ENCODE results near the gene ARL15. TPM values are rescaled to one million over a fixed set of nuclear protein-coding genes. Genes with fewer than 3 reads are reported as not detected.

The ARL15 gene
- total and polyA plus RNA-seq, 8 donors: 20.2 to 27.7 (median 25.1) TPM

DNA sequence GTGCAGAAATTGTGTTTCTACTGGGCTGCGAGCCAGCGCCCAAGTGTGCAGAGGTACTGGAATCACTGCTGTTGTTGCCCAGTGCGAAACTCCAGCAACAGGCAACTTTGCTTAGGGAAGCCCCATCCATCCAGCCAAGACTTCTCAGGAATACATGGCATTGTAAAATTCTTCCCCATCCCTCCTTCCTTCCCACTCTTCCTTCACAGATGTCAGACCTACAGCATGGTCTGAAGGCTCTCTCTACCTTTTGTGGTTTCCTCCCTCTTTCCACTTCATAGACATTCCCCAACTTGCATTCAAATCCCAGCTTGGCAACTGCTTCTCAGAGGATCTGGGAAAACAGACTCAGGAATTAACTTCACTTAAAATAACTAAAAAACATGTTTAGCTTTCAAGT, 30.4 kb downstream of the ARL15 start:
- no peak for DNase-seq
- TF ChIP-seq, protein P1, sequence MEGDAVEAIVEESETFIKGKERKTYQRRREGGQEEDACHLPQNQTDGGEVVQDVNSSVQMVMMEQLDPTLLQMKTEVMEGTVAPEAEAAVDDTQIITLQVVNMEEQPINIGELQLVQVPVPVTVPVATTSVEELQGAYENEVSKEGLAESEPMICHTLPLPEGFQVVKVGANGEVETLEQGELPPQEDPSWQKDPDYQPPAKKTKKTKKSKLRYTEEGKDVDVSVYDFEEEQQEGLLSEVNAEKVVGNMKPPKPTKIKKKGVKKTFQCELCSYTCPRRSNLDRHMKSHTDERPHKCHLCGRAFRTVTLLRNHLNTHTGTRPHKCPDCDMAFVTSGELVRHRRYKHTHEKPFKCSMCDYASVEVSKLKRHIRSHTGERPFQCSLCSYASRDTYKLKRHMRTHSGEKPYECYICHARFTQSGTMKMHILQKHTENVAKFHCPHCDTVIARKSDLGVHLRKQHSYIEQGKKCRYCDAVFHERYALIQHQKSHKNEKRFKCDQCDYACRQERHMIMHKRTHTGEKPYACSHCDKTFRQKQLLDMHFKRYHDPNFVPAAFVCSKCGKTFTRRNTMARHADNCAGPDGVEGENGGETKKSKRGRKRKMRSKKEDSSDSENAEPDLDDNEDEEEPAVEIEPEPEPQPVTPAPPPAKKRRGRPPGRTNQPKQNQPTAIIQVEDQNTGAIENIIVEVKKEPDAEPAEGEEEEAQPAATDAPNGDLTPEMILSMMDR (IDR thresholded peaks at IDR 0.05): no peak
- Histone ChIP-seq H3K9me3 (no peaks in the 10 kb centered on the region), H3K27ac (no peak overlapping the region), H3K36me3 (no peaks in the 10 kb centered on the region), H3K27me3 (no peaks in the 10 kb centered on the region), H3K4me3 (no peak overlapping the region), H3K4me1 (no peaks in the 10 kb centered on the region)
- no peak for ATAC-seq
- intact Hi-C loops (cut with DNase I): no loop called here

DNA sequence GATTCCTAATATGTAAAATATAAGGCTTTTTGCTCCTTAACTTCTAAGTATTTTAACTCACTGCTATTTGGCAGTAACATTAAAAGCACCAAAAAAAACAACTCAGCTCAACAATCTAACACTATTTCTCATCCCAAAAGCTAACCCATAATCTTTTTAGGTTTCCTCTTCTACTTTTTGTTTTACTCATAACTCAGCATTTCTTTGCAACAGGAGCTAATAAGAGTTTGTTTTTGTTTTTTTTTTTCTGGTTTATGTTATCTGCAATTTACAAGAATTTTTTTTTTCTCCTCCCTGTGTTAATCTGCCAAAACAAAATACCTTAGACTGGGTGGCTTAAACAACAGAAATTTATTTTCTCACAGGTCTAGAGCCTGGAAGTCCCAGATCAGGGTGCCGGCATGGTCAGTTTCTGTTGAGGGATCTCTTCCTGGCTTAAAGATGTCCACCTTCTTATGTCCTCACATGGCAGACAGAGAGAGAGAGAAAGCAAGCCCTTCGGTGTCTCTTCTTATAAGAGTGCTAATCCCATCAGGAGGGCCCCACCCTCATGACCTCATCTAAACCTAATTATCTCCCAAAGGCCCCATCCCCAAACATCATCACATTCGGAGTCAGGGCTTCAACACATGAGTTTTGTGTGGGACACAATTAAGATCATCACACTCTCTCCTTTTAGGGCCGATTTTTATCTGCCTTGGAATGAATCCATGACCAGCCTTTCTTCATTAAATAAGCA, 31.2 kb downstream of the ARL15 start:
- TF ChIP-seq, protein P1 (IDR thresholded peaks at IDR 0.05): no peak
- Histone ChIP-seq H3K36me3 (no peaks in the 10 kb centered on the region), H3K27ac (no peak overlapping the region), H3K27me3 (no peaks in the 10 kb centered on the region), H3K4me3 (no peak overlapping the region), H3K9me3 (no peaks in the 10 kb centered on the region), H3K4me1 (no peaks in the 10 kb centered on the region)
- intact Hi-C loops (cut with DNase I): no loop called here
- no peak for ATAC-seq
- no peak for DNase-seq

DNA sequence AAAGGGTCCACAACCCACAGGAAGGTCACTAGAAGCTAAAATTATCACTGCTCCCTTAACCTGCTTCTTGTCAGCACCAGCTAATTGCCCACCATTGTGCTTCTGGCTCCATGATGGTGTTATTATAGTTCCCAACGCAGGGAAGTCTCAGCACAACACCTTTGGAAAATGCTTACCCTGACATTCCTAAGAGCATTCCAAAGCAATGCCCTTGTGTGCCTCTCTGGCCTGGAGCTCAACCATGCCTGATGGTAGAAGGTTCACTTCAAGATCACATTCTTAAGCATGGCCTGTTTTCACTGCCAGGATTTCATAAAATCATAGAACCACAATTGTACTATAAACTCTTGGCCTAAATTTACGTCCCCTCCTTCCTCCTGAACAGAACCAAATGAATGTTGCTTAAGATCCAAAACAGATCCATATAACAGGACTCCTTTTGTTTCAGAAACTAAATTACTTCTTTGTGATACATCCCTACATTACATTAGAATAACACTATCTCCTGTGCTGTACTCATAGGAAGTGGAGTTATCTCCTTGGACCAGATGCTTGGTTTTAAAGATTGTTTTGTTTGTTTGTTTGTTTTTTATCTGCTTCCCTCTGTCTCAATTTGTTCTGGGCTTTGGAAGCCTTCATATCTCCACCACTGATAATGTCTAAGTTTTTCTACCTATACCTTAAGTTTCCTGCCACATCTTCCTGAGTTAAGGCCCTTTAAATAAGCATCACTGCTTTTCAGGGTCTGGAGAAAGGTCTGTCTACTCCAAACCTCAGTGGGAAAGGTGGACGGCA, 32.1 kb downstream of the ARL15 start:
- Histone ChIP-seq H3K36me3 (no peaks in the 10 kb centered on the region), H3K4me1 (no peaks in the 10 kb centered on the region), H3K27me3 (no peaks in the 10 kb centered on the region), H3K9me3 (no peaks in the 10 kb centered on the region), H3K4me3 (no peak overlapping the region), H3K27ac (no peak overlapping the region)
- no peak for ATAC-seq
- intact Hi-C loops (cut with DNase I): no loop called here
- TF ChIP-seq, protein P1 (IDR thresholded peaks at IDR 0.05): no peak
- no peak for DNase-seq

DNA sequence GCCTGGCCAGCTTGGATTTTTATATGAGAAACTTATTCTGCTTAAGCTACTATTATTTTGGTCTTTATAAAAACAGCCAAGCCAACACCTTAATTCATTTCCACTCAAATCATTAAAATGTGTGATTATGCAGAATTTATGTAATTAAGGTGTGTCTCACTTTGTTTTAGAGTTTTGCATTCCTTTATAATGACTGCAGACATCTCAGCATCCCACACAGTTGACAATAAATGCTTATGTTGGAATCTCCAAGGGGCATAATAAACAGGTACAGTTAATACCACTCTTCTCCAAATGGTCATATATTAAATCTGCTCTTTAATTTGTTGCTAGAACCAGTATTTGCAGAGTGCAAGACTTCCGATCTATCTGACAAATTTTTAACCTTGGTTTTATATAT, 34.3 kb downstream of the ARL15 start:
- no peaks in the 10 kb centered on the region for H3K27me3 ChIP-seq
- TF ChIP-seq, protein P1 (IDR thresholded peaks at IDR 0.05): no peak
- no peaks in the 10 kb centered on the region for H3K9me3 ChIP-seq
- DNase-seq: no peak
- H3K36me3 ChIP-seq: no peaks in the 10 kb centered on the region
- ATAC-seq: no peak
- H3K27ac ChIP-seq: no peak overlapping the region
- H3K4me1 ChIP-seq: no peaks in the 10 kb centered on the region
- no peak overlapping the region for H3K4me3 ChIP-seq
- intact Hi-C loops (cut with DNase I): no loop called here

DNA sequence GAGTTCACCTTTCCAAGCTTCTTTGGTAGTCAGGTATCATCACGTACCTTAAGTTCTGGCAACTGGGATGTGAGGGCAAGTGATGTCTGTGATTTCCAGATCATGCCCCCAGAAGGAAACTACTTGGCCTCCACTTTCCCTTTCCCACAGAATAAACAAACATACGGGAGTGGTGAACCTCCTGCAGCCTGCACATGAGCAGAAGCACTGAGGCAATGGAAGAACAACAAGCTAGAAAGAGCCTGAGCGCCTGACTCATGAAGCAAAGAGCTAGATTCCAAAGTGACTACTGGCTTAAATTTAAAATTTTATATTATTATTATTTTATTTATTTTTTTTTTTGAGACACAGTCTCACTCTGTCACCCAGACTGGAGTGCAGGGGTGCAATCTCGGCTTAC, 35.0 kb downstream of the ARL15 start:
- TF ChIP-seq, protein P1 (IDR thresholded peaks at IDR 0.05): no peak
- no peak overlapping the region for H3K27ac ChIP-seq

More for the DNA sequence above, 35.0 kb downstream of the ARL15 start:
- Histone ChIP-seq H3K9me3 (no peaks in the 10 kb centered on the region), H3K4me3 (no peak overlapping the region), H3K27me3 (no peaks in the 10 kb centered on the region), H3K36me3 (no peaks in the 10 kb centered on the region), H3K4me1 (no peaks in the 10 kb centered on the region)
- ATAC-seq (no peak), DNase-seq (no peak)
- intact Hi-C loops (cut with DNase I): no loop called here
